Effector memory CD8-positive, alpha-beta T cell (primary cell): ENCODE data around the gene MTX2.
"Not testable (repeated sequence)": the region's sequence is repeated elsewhere in the genome, so short reads cannot be mapped to it uniquely, and the experiment has no call there.

Experiments
- ATAC-seq: fragments of 150-1000 bp; cut with Tn5 transposase; replicated peaks from 2 replicates; pipeline ENCODE4 v1.10.0; 2021; ENCODE audit warnings: mild to moderate bottlenecking, moderate library complexity
- DNase-seq, 3 experiments: peaks; one replicate each; pipeline ENCODE4 v3.0.0; 2021
- H3K27ac Mint-ChIP-seq, 2 donors: one replicate each; pipeline ENCODE4 v1.8.0; 2022; ENCODE audit warnings: mild to moderate bottlenecking in 2 of 2, mixed read lengths in 2 of 2, moderate library complexity in 2 of 2
- H3K27me3 Mint-ChIP-seq, 2 donors: one replicate each; pipeline ENCODE4 v1.8.0; 2022; ENCODE audit warnings: mixed read lengths in 2 of 2
- H3K36me3 Mint-ChIP-seq: one replicate; pipeline ENCODE4 v1.8.0; 2022; ENCODE audit warnings: mild to moderate bottlenecking, moderate library complexity, mixed read lengths; ENCODE audit not compliant: insufficient read depth
- H3K4me1 Mint-ChIP-seq, 2 donors: one replicate each; pipeline ENCODE4 v1.8.0; 2022; ENCODE audit warnings: low read depth in 2 of 2, mixed read lengths in 2 of 2
- H3K4me3 Mint-ChIP-seq, 2 donors: one replicate each; pipeline ENCODE4 v1.8.0; 2022; ENCODE audit warnings: mild to moderate bottlenecking in 2 of 2, mixed read lengths in 2 of 2, moderate library complexity in 2 of 2
- H3K9me3 Mint-ChIP-seq, 2 donors: one replicate each; pipeline ENCODE4 v1.8.0; 2022; ENCODE audit warnings: mixed read lengths in 2 of 2

Gene MTX2

DNA sequence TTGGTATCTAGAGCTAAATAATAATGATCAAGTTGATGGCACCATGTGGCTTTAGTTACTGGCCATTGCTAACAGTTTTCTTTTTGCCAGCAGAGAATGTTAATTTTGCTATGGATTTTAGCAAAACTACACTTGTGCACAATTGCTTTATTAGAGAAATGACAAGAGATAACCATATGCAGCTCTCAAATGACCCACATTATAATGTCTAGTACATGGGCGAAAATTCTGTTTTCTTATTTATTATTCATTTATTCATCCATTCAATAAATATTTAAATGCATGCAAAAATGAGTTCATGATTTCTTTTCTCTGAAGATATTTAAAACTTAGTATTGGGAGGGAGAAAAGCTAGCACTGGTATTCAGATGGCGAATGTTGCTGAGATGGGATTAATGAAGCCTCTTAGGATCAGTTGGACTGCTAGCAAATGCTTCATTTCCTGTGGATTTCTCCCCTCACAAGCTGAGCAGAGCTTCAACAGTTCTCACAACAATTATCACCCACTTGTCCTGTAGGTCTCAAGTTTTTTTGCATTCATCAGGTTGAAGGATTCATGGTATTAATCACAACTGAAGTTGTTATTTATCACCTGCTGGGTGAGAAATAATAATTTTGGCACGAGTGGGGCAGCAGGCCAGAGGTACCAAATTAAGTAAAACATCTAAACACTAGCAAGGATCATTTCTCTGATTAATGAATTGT is 95.2 kb downstream of the MTX2 start:
- Mint-ChIP-seq H3K36me3 (no peaks in the 10 kb centered on the region), H3K27me3 (peaks cover 8 to 19% of the 10 kb centered on the region in 2 donors), H3K27ac (no peak overlapping the region), H3K4me3 (no peak overlapping the region), H3K4me1 (no peaks in the 10 kb centered on the region), H3K9me3 (no peaks in the 10 kb centered on the region)
- no peak for DNase-seq
- ATAC-seq: no peak

DNA sequence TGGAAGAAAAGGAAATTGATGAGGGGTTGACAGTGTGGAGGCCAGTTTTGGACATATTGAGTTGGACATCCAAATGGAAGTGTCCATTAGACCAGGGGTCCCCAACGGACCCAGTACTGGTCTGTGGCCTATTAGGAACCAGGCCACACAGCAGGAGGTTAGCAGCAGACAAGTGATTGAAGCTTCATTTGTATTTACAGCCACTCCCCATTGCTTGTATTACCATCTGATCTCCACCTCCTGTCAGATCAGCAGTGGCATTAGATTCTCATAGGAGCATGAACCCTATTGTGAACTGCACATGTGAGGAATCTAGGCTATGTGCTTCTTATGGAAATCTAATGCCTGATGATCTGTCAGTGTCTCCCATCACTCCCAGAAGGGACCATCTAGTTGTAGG is 99.1 kb downstream of the MTX2 start:
- Mint-ChIP-seq H3K27ac (no peak overlapping the region), H3K9me3 (no peaks in the 10 kb centered on the region), H3K36me3 (no peaks in the 10 kb centered on the region), H3K4me1 (no peaks in the 10 kb centered on the region), H3K27me3 (peaks cover 6 to 19% of the 10 kb centered on the region in 2 donors), H3K4me3 (no peak overlapping the region)
- ATAC-seq (no peak), DNase-seq (no peak)

DNA sequence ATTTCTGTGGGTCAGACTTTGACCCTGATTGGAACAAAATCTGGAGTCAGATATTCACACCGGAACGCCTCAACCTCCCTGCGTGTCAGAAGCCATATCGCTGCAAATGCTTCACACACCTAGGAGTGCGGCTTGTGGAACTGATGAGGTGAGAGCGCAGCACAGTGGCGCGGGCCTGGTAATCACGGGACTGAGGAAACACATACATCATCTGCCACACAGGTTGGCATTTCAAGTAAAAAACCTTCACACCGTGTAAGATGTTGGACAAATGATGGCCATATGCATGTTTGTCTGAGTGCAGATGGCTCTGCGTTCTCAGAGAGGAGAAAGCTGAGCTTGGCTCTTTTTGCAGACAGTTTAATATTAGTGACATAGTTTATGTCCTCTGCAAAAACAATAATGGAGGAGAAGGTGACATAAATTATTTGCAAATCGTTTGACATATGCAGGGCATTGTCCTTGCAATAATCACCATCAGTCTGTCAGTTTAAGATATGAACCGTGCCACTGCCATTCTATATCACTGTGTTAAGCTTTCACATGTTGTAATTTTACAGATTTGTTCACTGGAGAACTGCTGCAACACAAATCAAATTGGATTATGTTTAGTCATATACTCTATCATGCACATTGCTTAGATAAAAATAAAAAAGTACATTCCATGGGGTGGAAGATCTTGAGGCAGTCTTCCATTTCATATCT is 101.4 kb downstream of the MTX2 start:
- Mint-ChIP-seq H3K27ac (no peak overlapping the region), H3K27me3 (peaks cover 15 to 27% of the 10 kb centered on the region in 2 donors), H3K4me1 (no peaks in the 10 kb centered on the region), H3K9me3 (no peaks in the 10 kb centered on the region), H3K4me3 (no peak overlapping the region), H3K36me3 (no peaks in the 10 kb centered on the region)
- ATAC-seq: no peak
- no peak for DNase-seq

DNA sequence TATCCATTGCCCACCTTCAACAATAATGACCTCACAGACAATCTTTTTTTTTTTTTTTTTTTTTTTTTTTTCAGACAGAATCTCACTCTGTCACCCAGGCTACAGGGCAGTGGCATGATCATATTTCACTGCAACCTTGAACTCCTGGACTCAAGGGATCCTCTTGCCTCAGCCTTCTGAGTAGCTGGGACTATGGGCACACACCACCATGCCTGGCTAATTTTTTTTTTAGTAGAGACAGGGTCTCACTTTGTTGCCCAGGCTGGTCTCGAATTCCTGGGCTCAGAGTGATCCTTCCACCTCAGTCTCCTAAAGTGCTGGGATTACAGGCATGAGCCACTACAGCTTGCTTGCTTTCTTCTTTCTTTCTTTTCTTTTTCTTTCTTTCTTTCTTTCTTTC is 103.9 kb downstream of the MTX2 start:
- H3K27ac Mint-ChIP-seq, H3K9me3 Mint-ChIP-seq, DNase-seq, H3K36me3 Mint-ChIP-seq, ATAC-seq, H3K4me1 Mint-ChIP-seq, H3K4me3 Mint-ChIP-seq: not testable (repeated sequence)
- peaks cover 11 to 13% of the 10 kb centered on the region in 2 donors for H3K27me3 Mint-ChIP-seq

DNA sequence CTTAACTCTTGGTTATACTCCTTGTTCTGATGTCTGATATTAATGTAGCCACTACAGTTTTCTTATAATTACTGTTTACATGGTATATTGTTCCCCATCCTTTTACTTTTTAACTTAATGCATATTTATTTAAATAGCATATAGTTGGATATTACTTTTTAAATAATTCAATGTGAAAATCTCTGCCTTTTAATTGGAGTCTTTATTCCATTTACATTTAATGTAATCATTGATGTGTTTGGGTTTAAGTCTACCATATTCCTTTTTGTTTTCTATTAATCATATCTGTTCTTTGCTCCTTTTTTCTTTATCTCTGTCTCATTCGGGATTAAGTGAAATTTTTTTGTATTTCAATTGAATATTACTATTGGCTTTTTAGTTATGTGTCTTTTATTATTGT is 109.1 kb downstream of the MTX2 start:
- peaks cover 10 to 18% of the 10 kb centered on the region in 2 donors for H3K27me3 Mint-ChIP-seq
- H3K36me3 Mint-ChIP-seq: no peaks in the 10 kb centered on the region
- H3K4me1 Mint-ChIP-seq: no peaks in the 10 kb centered on the region
- DNase-seq: no peak
- H3K9me3 Mint-ChIP-seq: peaks cover 0 to 9% of the 10 kb centered on the region in 2 donors
- H3K27ac Mint-ChIP-seq: no peak overlapping the region
- H3K4me3 Mint-ChIP-seq: no peak overlapping the region
- no peak for ATAC-seq

DNA sequence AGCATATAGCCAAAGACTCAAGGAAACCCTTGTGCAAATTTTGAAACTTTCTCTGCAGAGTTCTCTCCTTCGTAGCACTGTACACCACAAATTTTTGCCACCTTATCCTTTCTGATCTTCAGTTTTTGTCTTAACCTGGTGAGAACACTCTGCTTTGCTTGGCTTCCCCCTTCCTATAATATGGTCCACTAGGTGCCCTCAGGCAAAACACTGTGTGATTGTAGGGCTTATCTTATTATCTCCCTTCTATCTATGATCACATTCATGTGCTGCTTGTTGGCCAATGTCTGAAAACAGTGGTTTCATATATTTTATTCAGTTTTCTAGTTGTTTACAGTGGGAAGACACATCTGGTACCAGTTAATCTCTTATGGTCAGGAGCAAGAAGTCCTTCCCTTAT is 111.1 kb downstream of the MTX2 start:
- Mint-ChIP-seq H3K9me3 (peaks cover 0 to 9% of the 10 kb centered on the region in 2 donors), H3K27me3 (peaks cover under 1 to 9% of the 10 kb centered on the region in 2 donors), H3K27ac (no peak overlapping the region), H3K36me3 (no peaks in the 10 kb centered on the region), H3K4me3 (no peak overlapping the region), H3K4me1 (no peaks in the 10 kb centered on the region)
- no peak for DNase-seq
- no peak for ATAC-seq

DNA sequence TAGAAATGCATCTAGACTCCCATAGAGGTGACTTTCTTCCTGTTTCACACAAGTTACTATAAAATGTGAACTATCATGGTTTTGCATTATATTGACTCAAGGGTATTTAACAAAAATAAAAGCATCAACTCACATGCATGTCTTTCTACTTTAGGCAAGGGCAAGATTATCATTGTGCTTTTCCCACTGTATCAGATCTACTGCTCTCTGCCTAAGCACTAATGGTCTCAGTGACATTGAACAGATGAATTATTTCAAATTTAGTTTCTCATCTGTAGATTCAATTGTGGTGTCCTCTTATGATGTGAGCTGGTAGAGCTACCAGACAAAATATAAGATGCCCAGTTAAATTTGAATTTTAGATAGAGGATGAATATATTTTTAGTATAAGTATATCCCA is 113.9 kb downstream of the MTX2 start:
- peaks cover 27 to 33% of the 10 kb centered on the region in 2 donors for H3K27me3 Mint-ChIP-seq

DNA sequence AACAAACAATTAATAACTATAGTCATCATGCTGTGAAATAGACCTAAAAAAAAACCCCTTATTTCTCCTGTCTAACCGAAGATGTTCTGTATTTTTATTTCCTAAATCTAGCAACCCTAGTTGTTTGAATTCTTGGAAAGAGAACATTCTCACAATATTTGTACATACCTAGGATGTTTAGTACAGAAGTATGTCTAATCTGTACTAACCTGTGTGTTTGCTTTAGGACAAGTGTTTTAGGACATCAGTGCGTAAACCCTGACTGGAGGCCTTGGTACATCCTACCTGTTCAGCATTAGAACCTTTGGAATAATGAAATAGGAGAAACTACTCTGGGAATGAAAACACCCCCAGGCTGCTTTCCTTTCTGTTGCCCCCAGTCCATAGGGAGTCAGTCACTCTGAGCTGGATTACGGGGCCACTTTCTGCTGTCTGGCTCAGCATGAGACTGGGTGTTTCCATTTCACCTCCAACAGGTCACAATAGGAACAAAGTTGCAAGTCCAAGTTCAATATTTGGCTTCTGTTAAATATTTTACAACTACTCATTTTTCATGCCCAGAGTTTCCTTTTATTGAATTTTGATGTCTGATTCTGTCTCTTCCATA is 114.7 kb downstream of the MTX2 start:
- Mint-ChIP-seq H3K36me3 (no peaks in the 10 kb centered on the region), H3K9me3 (peaks cover 0 to 9% of the 10 kb centered on the region in 2 donors), H3K27me3 (peaks cover 31 to 38% of the 10 kb centered on the region in 2 donors), H3K4me3 (no peak overlapping the region), H3K27ac (no peak overlapping the region), H3K4me1 (no peaks in the 10 kb centered on the region)
- DNase-seq: no peak
- ATAC-seq: no peak

More for the DNA sequence above, 113.9 kb downstream of the MTX2 start:
- Mint-ChIP-seq H3K4me3 (no peak overlapping the region), H3K27ac (no peak overlapping the region), H3K4me1 (no peaks in the 10 kb centered on the region), H3K9me3 (peaks cover 0 to 9% of the 10 kb centered on the region in 2 donors), H3K36me3 (no peaks in the 10 kb centered on the region)
- ATAC-seq: no peak
- no peak for DNase-seq

DNA sequence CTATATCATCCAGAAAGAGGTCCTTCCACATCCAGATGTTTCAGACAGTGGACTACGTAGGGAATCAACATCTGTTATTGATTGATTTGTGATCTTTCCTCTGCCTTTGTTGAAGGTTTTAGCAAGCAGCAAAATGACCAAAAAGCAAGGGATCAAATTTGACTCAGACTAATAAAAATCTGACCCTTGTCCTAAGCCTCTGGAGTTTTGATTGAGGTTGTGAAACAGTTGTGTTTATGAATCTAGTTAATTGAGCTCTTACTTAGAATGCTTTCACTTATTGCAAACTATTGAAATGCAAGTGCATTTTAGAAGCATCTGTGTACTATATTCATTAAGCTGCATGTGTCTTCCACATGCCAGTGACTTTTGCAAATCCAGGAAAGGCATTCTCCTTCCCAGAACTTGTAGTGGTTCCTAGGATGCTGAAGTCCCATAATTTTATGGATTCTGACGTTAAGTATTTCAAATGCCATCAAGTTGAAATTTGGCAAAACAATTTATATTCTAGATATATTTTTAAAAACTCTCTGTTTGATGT is 116.0 kb downstream of the MTX2 start:
- DNase-seq (no peak), ATAC-seq (no peak)
- H3K4me1 Mint-ChIP-seq: no peaks in the 10 kb centered on the region

DNA sequence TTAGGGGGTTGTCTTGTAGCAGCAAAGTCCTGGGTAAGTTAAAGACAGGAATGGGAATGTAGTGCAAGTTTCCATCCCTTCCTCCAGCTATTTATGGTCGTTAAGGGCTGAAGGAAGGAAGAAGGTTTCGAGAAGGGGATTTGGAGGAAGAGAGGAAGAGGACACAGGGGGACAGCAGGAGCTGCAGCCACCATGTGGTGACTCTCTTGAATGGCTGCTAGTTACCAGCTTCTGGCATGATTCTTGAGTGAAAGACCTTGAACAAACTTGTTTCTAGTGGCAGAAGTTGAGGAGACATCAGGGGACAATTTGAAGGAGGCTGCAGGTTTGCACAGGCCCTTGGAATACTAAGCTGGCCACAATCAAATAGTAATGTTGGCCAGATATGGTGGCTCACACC is 116.6 kb downstream of the MTX2 start:
- DNase-seq (no peak), ATAC-seq (no peak)
- Mint-ChIP-seq H3K27me3 (peaks cover 40 to 45% of the 10 kb centered on the region in 2 donors), H3K9me3 (no peaks in the 10 kb centered on the region), H3K4me1 (no peaks in the 10 kb centered on the region), H3K27ac (no peak overlapping the region), H3K36me3 (no peaks in the 10 kb centered on the region), H3K4me3 (no peak overlapping the region)

More for the DNA sequence above, 116.0 kb downstream of the MTX2 start:
- Mint-ChIP-seq H3K9me3 (no peaks in the 10 kb centered on the region), H3K4me3 (no peak overlapping the region), H3K27ac (no peak overlapping the region), H3K27me3 (peaks cover 40 to 43% of the 10 kb centered on the region in 2 donors), H3K36me3 (no peaks in the 10 kb centered on the region)
